ENCODE results near the gene GIPC2. TPM values are rescaled to one million over a fixed set of nuclear protein-coding genes. Genes with fewer than 3 reads are reported as not detected.

GIPC2 gene
- 0.25 and 0.49 TPM in 2 replicates for total RNA-seq

GRCh38 chr1:78045926-78046778 is at the start of gene GIPC2:
GIPC2 (plus strand) TSS chr1:78045966; CDS start chr1:78046095, 129 bp downstream.

GRCh38 chr1:78004719-78005447 is 40.9 kb upstream of the GIPC2 start, which contains the start of gene DNAJB4:
DNAJB4 (plus strand) TSS chr1:78004939; CDS start chr1:78005111, 172 bp downstream.

Other genes with a start within 250 kb of the GIPC2 start
- 1.3 and 3.1 TPM in 2 replicates for gene NEXN, start 157.3 kb upstream of the GIPC2 start, total RNA-seq
- 64.7 and 102 TPM in 2 replicates for gene FUBP1, start 66.9 kb upstream of the GIPC2 start, total RNA-seq
- 9.5 and 13.4 TPM in 2 replicates for gene DNAJB4, start 41.0 kb upstream of the GIPC2 start, total RNA-seq

Measured in mesangial cell (primary cell).